Endothelial cell of umbilical vein (primary cell): ENCODE results near the gene EIF2S2.

Source experiments
- CTCF ChIP-seq, 2 donors: IDR thresholded peaks; 1 replicate in 1 of 2; 2 replicates in 1 of 2; pipeline ENCODE4 v1.5.1; 2011; ENCODE audit warnings: low read length in 2 of 2, mild to moderate bottlenecking in 2 of 2, moderate library complexity in 2 of 2, control low read depth in 1 of 2, inconsistent platforms in 1 of 2, low read depth in 1 of 2; ENCODE audit not compliant: insufficient read depth in 1 of 2; ENCODE audit errors: extremely low read depth in 1 of 2
- FOS ChIP-seq: IDR thresholded peaks from 2 replicates; pipeline ENCODE4 v1.6.1; 2011; ENCODE audit warnings: mild to moderate bottlenecking, low read length, moderate library complexity, borderline replicate concordance; ENCODE audit not compliant: insufficient read depth
- JUN ChIP-seq: IDR thresholded peaks from 2 replicates; pipeline ENCODE4 v1.6.1; 2011; ENCODE audit warnings: borderline replicate concordance, low read depth; ENCODE audit not compliant: insufficient read length, insufficient read depth
- MYC ChIP-seq: IDR thresholded peaks from one replicate; pipeline ENCODE4 v1.6.1; 2011; ENCODE audit warnings: mild to moderate bottlenecking, low read depth, low read length
- POLR2A ChIP-seq: IDR thresholded peaks from 2 replicates; pipeline ENCODE4 v1.6.1; 2012; ENCODE audit warnings: low read depth, mild to moderate bottlenecking, control low read depth, low read length
- POLR2AphosphoS5 ChIP-seq: IDR thresholded peaks from 2 replicates; pipeline ENCODE4 v1.6.1; 2012; ENCODE audit warnings: low read depth, mild to moderate bottlenecking, control low read depth, low read length, moderate library complexity; ENCODE audit not compliant: insufficient read depth

- no peak for TF ChIP-seq JUN
- TF ChIP-seq POLR2A: no peak
- no peak for TF ChIP-seq CTCF (IDR thresholded peaks at IDR 0.05; ENCODE audit: extremely low read depth in 1 of 2, insufficient read depth in 1 of 2, low read depth in 1 of 2, low read length in 2 of 2)
- TF ChIP-seq FOS: no peak
- no peak for TF ChIP-seq POLR2AphosphoS5
- TF ChIP-seq MYC: no peak
Observed at GRCh38 chr20:34102342-34102741, 9.7 kb downstream of the EIF2S2 start.
